H1 (cell line): ENCODE results near the gene SSX2IP. TPM values are rescaled to one million over a fixed set of nuclear protein-coding genes. Genes with fewer than 3 reads are reported as not detected.

Source experiments
- CTCF ChIA-PET: fragments of 300-600 bp; sonication (Branson Sonifier 250); formaldehyde crosslinking; loops from one replicate; lab custom pipeline; 2021; ENCODE audit not compliant: partially characterized antibody; lab: Charles Lee
- POLR2A ChIA-PET: fragments of 300-600 bp; sonication (Branson Sonifier 250); formaldehyde crosslinking; loops from one replicate; lab custom pipeline; 2021; ENCODE audit warnings: inconsistent platforms; ENCODE audit not compliant: partially characterized antibody; lab: Charles Lee
- DNase-seq, 2 experiments: peaks; one replicate each; pipeline versions ENCODE4 v3.0.0 to v3.0.0-alpha.2; 2010 to 2022; ENCODE audit warnings: low spot score in 2 of 2, low read depth in 1 of 2, mixed read lengths in 1 of 2
- FAIRE-seq: peaks from 2 replicates; lab custom pipeline; 2011; peaks lifted over from hg19 to GRCh38; lab: Jason Lieb, UNC
- H2AFZ ChIP-seq: 2 replicates; pipeline ENCODE4 v1.8.1; 2012; ENCODE audit warnings: low read length, inconsistent platforms
- H2AK5ac ChIP-seq: 2 replicates; pipeline ENCODE4 v1.6.1; 2013; ENCODE audit warnings: low read depth, low read length
- H2BK120ac ChIP-seq: replicated peaks from 2 replicates; pipeline ENCODE3; 2013; ENCODE audit warnings: low read depth, low read length, inconsistent platforms
- H2BK12ac ChIP-seq: 2 replicates; pipeline ENCODE4 v1.6.1; 2013; ENCODE audit warnings: low read depth, low read length
- H2BK15ac ChIP-seq: 2 replicates; pipeline ENCODE4 v1.6.1; 2013; ENCODE audit warnings: low read length
- H2BK20ac ChIP-seq: 2 replicates; pipeline ENCODE4 v1.6.1; 2013; ENCODE audit warnings: low read length
- H2BK5ac ChIP-seq: 2 replicates; pipeline ENCODE4 v1.6.1; 2013; ENCODE audit warnings: low read depth, low read length
- H3K14ac ChIP-seq: 2 replicates; pipeline ENCODE4 v1.6.1; 2013; ENCODE audit warnings: inconsistent platforms; ENCODE audit not compliant: insufficient read length
- H3K18ac ChIP-seq: 2 replicates; pipeline ENCODE4 v1.6.1; 2013; ENCODE audit warnings: low read length; ENCODE audit errors: extremely low read depth
- H3K23ac ChIP-seq: 2 replicates; pipeline ENCODE4 v1.6.1; 2013; ENCODE audit warnings: inconsistent platforms; ENCODE audit not compliant: insufficient read length
- H3K23me2 ChIP-seq: 2 replicates; pipeline ENCODE4 v1.6.1; 2013; ENCODE audit warnings: low read depth, low read length
- H3K27ac ChIP-seq: 2 replicates; pipeline ENCODE4 v1.6.1; 2011; ENCODE audit warnings: low read depth, low read length, inconsistent platforms
- H3K27me3 ChIP-seq, 4 experiments: replicated peaks in 1 of 4; 1 replicate in 1 of 4; 2 replicates in 3 of 4; pipeline versions ENCODE4 v1.6.1 to v1.8.1; 2011 to 2013; ENCODE audit warnings: low read length in 3 of 4, mild to moderate bottlenecking in 3 of 4, inconsistent platforms in 2 of 4, mixed read lengths in 2 of 4, moderate library complexity in 1 of 4; ENCODE audit not compliant: control insufficient read depth in 3 of 4, insufficient read depth in 3 of 4; ENCODE audit errors: extremely low read depth in 1 of 4
- H3K36me3 ChIP-seq, 4 experiments: 2 replicates each; pipeline versions ENCODE4 v1.6.1 to v1.8.1; 2011 to 2013; ENCODE audit warnings: mild to moderate bottlenecking in 4 of 4, low read length in 3 of 4, moderate library complexity in 2 of 4, control low read depth in 1 of 4, inconsistent platforms in 1 of 4; ENCODE audit not compliant: insufficient read depth in 4 of 4, control insufficient read depth in 2 of 4
- H3K4ac ChIP-seq: replicated peaks from 2 replicates; pipeline ENCODE3; 2013; ENCODE audit warnings: low read length, low read depth, mixed read lengths, inconsistent platforms; ENCODE audit not compliant: insufficient read length
- H3K4me1 ChIP-seq, 4 experiments: replicated peaks in 1 of 4; 1 replicate in 1 of 4; 2 replicates in 3 of 4; pipeline versions ENCODE4 v1.6.1 to v1.8.1; 2011 to 2013; ENCODE audit warnings: low read length in 3 of 4, inconsistent platforms in 2 of 4, mixed read lengths in 1 of 4; ENCODE audit not compliant: insufficient read depth in 4 of 4, control insufficient read depth in 3 of 4
- H3K4me2 ChIP-seq, 2 experiments: 2 replicates each; pipeline versions ENCODE4 v1.6.1 to v1.8.1; 2011 to 2013; ENCODE audit warnings: low read depth in 2 of 2, low read length in 2 of 2, control low read depth in 1 of 2, inconsistent platforms in 1 of 2, mild to moderate bottlenecking in 1 of 2; ENCODE audit not compliant: insufficient read depth in 1 of 2
- H3K4me3 ChIP-seq, 4 experiments: fragments of 200-600, 300-600 bp in 1 of 4; sonication (generic), shearing (Covaris generic), sonication (Bioruptor Twin) in 1 of 4; 2 replicates each; pipeline versions ENCODE4 v1.5.1 to v1.8.1; 2011 to 2016; ENCODE audit warnings: low read length in 4 of 4, low read depth in 3 of 4, control low read depth in 2 of 4, inconsistent platforms in 2 of 4, mild to moderate bottlenecking in 2 of 4, mixed read lengths in 1 of 4, moderate library complexity in 1 of 4; ENCODE audit not compliant: insufficient read depth in 2 of 4; ENCODE audit errors: extremely low read depth in 1 of 4
- H3K56ac ChIP-seq: replicated peaks from 2 replicates; pipeline ENCODE3; 2013; ENCODE audit warnings: low read depth, mild to moderate bottlenecking, mixed read lengths, low read length, inconsistent platforms; ENCODE audit not compliant: insufficient read length
- H3K79me1 ChIP-seq: 2 replicates; pipeline ENCODE4 v1.6.1; 2013; ENCODE audit warnings: low read depth, low read length, control low read depth
- H3K79me2 ChIP-seq, 2 experiments: 2 replicates each; pipeline versions ENCODE4 v1.6.1 to v1.8.1; 2012 to 2013; ENCODE audit warnings: low read length in 2 of 2, mild to moderate bottlenecking in 2 of 2, inconsistent platforms in 1 of 2; ENCODE audit not compliant: insufficient read depth in 2 of 2, control insufficient read depth in 1 of 2
- H3K9ac ChIP-seq, 4 experiments: replicated peaks in 1 of 4; 1 replicate in 1 of 4; 2 replicates in 3 of 4; pipeline versions ENCODE4 v1.6.1 to v1.8.1; 2011 to 2013; ENCODE audit warnings: low read depth in 3 of 4, low read length in 3 of 4, control low read depth in 2 of 4, mild to moderate bottlenecking in 2 of 4, moderate library complexity in 2 of 4, inconsistent platforms in 1 of 4; ENCODE audit errors: extremely low read depth in 1 of 4
- H3K9me3 ChIP-seq, 2 experiments: 2 replicates each; pipeline versions ENCODE4 v1.6.1 to v1.8.1; 2012 to 2013; ENCODE audit warnings: mild to moderate bottlenecking in 2 of 2, moderate library complexity in 2 of 2, control low read depth in 1 of 2, inconsistent platforms in 1 of 2, low read depth in 1 of 2, low read length in 1 of 2, mixed read lengths in 1 of 2; ENCODE audit not compliant: insufficient read depth in 2 of 2
- H4K20me1 ChIP-seq, 2 experiments: replicated peaks in 1 of 2; 2 replicates each; pipeline versions ENCODE3 to v1.8.1; 2011 to 2013; ENCODE audit warnings: inconsistent platforms in 2 of 2, low read length in 2 of 2, mild to moderate bottlenecking in 1 of 2; ENCODE audit not compliant: insufficient read depth in 2 of 2, control insufficient read depth in 1 of 2
- H4K5ac ChIP-seq: 2 replicates; pipeline ENCODE4 v1.6.1; 2013; ENCODE audit warnings: low read length, low read depth, mixed read lengths, inconsistent platforms; ENCODE audit not compliant: insufficient read length
- H4K8ac ChIP-seq: 2 replicates; pipeline ENCODE4 v1.8.0; 2013; ENCODE audit warnings: mild to moderate bottlenecking, moderate library complexity, low read length, inconsistent platforms; ENCODE audit not compliant: insufficient read depth; ENCODE audit errors: extremely low read depth
- H4K91ac ChIP-seq: replicated peaks from 2 replicates; pipeline ENCODE3; 2013; ENCODE audit warnings: low read length, mixed read lengths, inconsistent platforms; ENCODE audit not compliant: insufficient read length
- EZH2 ChIP-seq: fragments of 200-600 bp; sonication (generic); IDR thresholded peaks from 2 replicates; pipeline ENCODE4 v1.7.1; 2012; ENCODE audit warnings: low read depth, mild to moderate bottlenecking, moderate library complexity, low read length, inconsistent platforms; ENCODE audit not compliant: severe bottlenecking
- GABPA ChIP-seq: IDR thresholded peaks from 2 replicates; pipeline ENCODE4 v1.6.1; 2011; ENCODE audit warnings: mild to moderate bottlenecking, low read length, moderate library complexity, borderline replicate concordance; ENCODE audit not compliant: insufficient read depth
- GTF2F1 ChIP-seq: IDR thresholded peaks from 2 replicates; pipeline ENCODE4 v1.6.1; 2012; ENCODE audit warnings: low read depth, low read length, improper control_type of control experiment, borderline replicate concordance
- HDAC2 ChIP-seq, 2 experiments: fragments of 300-600 bp in 1 of 2; sonication (generic) in 1 of 2; IDR thresholded peaks; 2 replicates each; pipeline ENCODE4 v1.6.1; 2011 to 2012; ENCODE audit warnings: low read depth in 2 of 2, low read length in 2 of 2, mild to moderate bottlenecking in 2 of 2, moderate library complexity in 2 of 2, borderline replicate concordance in 1 of 2, inconsistent platforms in 1 of 2
- WGBS, 2 experiments: shearing (Covaris generic) in 1 of 2; methylation state at CpG; one replicate each; pipeline versions ENCODE4 v1.1.6 to v1.1.7; 2013 to 2015; ENCODE audit warnings: low lambda C conversion rate in 2 of 2, mixed read lengths in 2 of 2, inconsistent platforms in 1 of 2, low coverage in 1 of 2, missing lambda C conversion rate in 1 of 2; ENCODE audit not compliant: insufficient replicate concordance in 2 of 2, insufficient coverage in 1 of 2, insufficient read length in 1 of 2; ENCODE audit errors: extremely low coverage in 1 of 2, missing lambda C conversion rate in 1 of 2; 5-methylcytosine and 5-hydroxymethylcytosine counted together
- polyA plus RNA-seq, 7 experiments: library from polyadenylated mRNA; depleted of rRNA in 3 of 7; stranded (reverse) in 5 of 7; unstranded in 2 of 7; fragments of >200 nt in 5 of 7; fragments of 200-250 nt in 2 of 7; gene quantifications; 1 replicate in 5 of 7; 2 replicates in 1 of 7; 4 replicates in 1 of 7; pipeline versions ENCODE4 v1.2.1 to v1.2.3, GENCODE V29; 2011 to 2013; ENCODE audit warnings: missing spikeins in 2 of 7, mixed read lengths in 2 of 7
- total RNA-seq: library from RNA; stranded (reverse); fragmentation: NEBNext Ultra II Directional; extraction: Animal tissue kit (Norgen Biotek cat#: 25700); gene quantifications from 2 replicates; pipeline ENCODE4 v1.2.1, GENCODE V29; 2021

SSX2IP gene
- total and polyA plus RNA-seq, 2 of the 8 experiments (the other 6 are each of a cell fraction or from before 2014, with no cell fraction given): 4.0 to 31.3 TPM

DNA sequence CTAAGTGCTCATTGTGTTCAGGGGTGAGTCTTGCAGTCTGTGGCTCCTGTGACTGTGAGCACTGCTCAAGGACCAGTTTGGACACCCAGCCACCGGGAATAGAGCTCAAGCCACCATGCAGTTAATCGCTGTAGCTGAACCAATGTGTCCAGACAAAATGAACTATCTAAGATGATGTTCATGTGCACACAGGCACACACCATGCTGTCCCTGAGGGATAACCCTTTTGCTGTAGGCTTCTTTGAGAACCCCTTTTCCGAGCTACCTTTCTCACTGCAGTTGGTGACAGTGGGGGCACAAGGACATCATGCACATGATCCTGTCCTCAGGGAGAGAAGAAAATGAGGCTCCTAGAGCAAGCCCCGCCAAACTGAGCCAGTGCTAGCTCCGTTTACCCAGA is 65.4 kb downstream of the SSX2IP start:
- Histone ChIP-seq H3K79me2 (no peaks in the 10 kb centered on the region), H3K4me2 (no peak overlapping the region), H4K5ac (no peak overlapping the region), H3K9me3 (no peaks in the 10 kb centered on the region), H2BK20ac (no peak overlapping the region), H3K27me3 (no peaks in the 10 kb centered on the region), H3K4ac (no peak overlapping the region), H3K56ac (no peak overlapping the region), H2AK5ac (no peak overlapping the region), H3K23ac (no peak overlapping the region), H3K18ac (no peak overlapping the region), H2BK15ac (no peak overlapping the region), H3K14ac (no peak overlapping the region), H3K4me1 (no peaks in the 10 kb centered on the region), H4K8ac (no peak overlapping the region)
- no peak for DNase-seq
- POLR2A ChIA-PET: no interaction called here
- no peak for TF ChIP-seq GABPA
- no peak for TF ChIP-seq EZH2
- no peak for TF ChIP-seq HDAC2 (IDR thresholded peaks at IDR 0.05; ENCODE audit: borderline replicate concordance in 1 of 2, low read depth in 2 of 2, low read length in 2 of 2)
- TF ChIP-seq GTF2F1: no peak
- TF ChIP-seq, all 59 proteins: peak for 0
- H3K79me1 ChIP-seq: no peaks in the 10 kb centered on the region
- CTCF ChIA-PET: interaction anchor here (0.7 to 2.3 kb wide), 10 partner anchors 12 to 630 kb away, joined by 3 to 9 read pairs (median 5); no protein-coding TSS in a partner anchor
- no peak for FAIRE-seq
- H3K9ac ChIP-seq: no peak overlapping the region
- no peak overlapping the region for H3K27ac ChIP-seq
- no peaks in the 10 kb centered on the region; the same call in 1 of the 2 replicates for H3K23me2 ChIP-seq
- no peak overlapping the region for H2AFZ ChIP-seq
- no peak overlapping the region for H3K4me3 ChIP-seq
- H4K20me1 ChIP-seq: no peaks in the 10 kb centered on the region
- 73% methylated on average over 5 of the region's 5 CpGs; no CpG with 5 or more reads in 1 of the 2 experiments for WGBS, 2 experiments
- no peaks in the 10 kb centered on the region for H3K36me3 ChIP-seq
- H2BK120ac ChIP-seq: no peak overlapping the region
- no peak overlapping the region for H4K91ac ChIP-seq
- H2BK5ac ChIP-seq: no peak overlapping the region
- no peak overlapping the region for H2BK12ac ChIP-seq
